Stimulated activated CD8-positive, alpha-beta memory T cell treated with anti-CD3 and anti-CD28 coated beads, Interleukin-15, amount 100 ng/mL, for 24 hours (primary cell): ENCODE data around the gene APPL1.
"Not testable (repeated sequence)": the region's sequence is repeated elsewhere in the genome, so short reads cannot be mapped to it uniquely, and the experiment has no call there.

Experiments
- DNase-seq: peaks from one replicate; pipeline ENCODE4 v3.0.0-alpha.2; 2020; ENCODE audit warnings: low read depth

Gene APPL1

GRCh38 chr3:57274845-57275244 is 47.3 kb downstream of the APPL1 start:
- no peak for DNase-seq

GRCh38 chr3:57275393-57275792 is 47.9 kb downstream of the APPL1 start:
- no peak for DNase-seq

- no peak for DNase-seq
Measured at GRCh38 chr3:57278237-57278636, 50.7 kb downstream of the APPL1 start.

GRCh38 chr3:57279685-57280084 is 52.2 kb downstream of the APPL1 start:
- no peak for DNase-seq

GRCh38 chr3:57281715-57282114 is 54.2 kb downstream of the APPL1 start:
- DNase-seq, result no peak

- no peak for DNase-seq
Measured at GRCh38 chr3:57283334-57283733, 55.8 kb downstream of the APPL1 start.

GRCh38 chr3:57287205-57287604 is 59.7 kb downstream of the APPL1 start:
- no peak for DNase-seq

- DNase-seq, result no peak
Measured at GRCh38 chr3:57288403-57288802, 60.9 kb downstream of the APPL1 start.

GRCh38 chr3:57292159-57292896 is 64.8 kb downstream of the APPL1 start, which contains the start of gene ASB14:
Gene ASB14 (minus strand): TSS chr3:57292685. CDS start chr3:57292033, 652 bp downstream.
- no peak for DNase-seq

- no peak for DNase-seq
Measured at GRCh38 chr3:57292897-57293526, 65.5 kb downstream of the APPL1 start.

- DNase-seq, result no peak
Measured at GRCh38 chr3:57298041-57298440, 70.5 kb downstream of the APPL1 start.

GRCh38 chr3:57303520-57303919 is 76.0 kb downstream of the APPL1 start:
- not testable (repeated sequence) for DNase-seq

- DNase-seq, result no peak
Measured at GRCh38 chr3:57309769-57310360, 82.3 kb downstream of the APPL1 start.

- no peak for DNase-seq
Measured at GRCh38 chr3:57314204-57314603, 86.7 kb downstream of the APPL1 start.
